ENCODE results near the gene MAPKAPK2.

DNA sequence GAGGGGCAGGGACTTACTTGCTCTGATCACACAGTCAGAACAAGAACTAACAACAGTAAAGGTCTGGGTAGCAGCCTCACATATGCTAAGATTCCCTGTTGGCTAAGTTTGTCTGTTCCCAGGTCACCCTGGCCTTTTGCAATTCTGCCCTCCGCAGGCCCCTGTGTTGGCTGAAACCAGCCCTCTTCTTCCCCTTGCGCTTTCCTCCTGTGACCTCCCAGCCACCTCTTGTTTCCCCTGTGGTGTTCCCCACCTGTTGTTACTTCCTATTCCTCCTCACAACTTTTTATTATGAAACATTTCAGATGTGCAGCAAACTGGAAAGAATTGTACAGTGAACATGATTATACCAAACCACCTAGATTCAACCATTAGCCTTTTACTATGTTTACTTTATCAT is 23.4 kb downstream of the MAPKAPK2 start:
- TF ChIP-seq, protein P1, sequence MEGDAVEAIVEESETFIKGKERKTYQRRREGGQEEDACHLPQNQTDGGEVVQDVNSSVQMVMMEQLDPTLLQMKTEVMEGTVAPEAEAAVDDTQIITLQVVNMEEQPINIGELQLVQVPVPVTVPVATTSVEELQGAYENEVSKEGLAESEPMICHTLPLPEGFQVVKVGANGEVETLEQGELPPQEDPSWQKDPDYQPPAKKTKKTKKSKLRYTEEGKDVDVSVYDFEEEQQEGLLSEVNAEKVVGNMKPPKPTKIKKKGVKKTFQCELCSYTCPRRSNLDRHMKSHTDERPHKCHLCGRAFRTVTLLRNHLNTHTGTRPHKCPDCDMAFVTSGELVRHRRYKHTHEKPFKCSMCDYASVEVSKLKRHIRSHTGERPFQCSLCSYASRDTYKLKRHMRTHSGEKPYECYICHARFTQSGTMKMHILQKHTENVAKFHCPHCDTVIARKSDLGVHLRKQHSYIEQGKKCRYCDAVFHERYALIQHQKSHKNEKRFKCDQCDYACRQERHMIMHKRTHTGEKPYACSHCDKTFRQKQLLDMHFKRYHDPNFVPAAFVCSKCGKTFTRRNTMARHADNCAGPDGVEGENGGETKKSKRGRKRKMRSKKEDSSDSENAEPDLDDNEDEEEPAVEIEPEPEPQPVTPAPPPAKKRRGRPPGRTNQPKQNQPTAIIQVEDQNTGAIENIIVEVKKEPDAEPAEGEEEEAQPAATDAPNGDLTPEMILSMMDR (IDR thresholded peaks at IDR 0.05): no peak
- TF ChIP-seq POLR2A (IDR thresholded peaks at IDR 0.05): no peak
